Testis (tissue), 2 donors: ENCODE data around the gene MSL1.

Experiments
- CTCF ChIP-seq, 3 experiments: fragments of 450-650 bp in 2 of 3; fragments of 200-600 bp in 1 of 3; sonication (generic) in 1 of 3; IDR thresholded peaks; one replicate each; pipeline ENCODE4 v1.5.1; 2016 to 2019; ENCODE audit warnings: antibody characterized with exemption in 3 of 3, mild to moderate bottlenecking in 2 of 3, moderate library complexity in 1 of 3
- POLR2A ChIP-seq: fragments of 450-650 bp; IDR thresholded peaks from one replicate; pipeline ENCODE4 v1.6.1; 2017; ENCODE audit warnings: antibody characterized with exemption, mild to moderate bottlenecking, moderate library complexity

DNA sequence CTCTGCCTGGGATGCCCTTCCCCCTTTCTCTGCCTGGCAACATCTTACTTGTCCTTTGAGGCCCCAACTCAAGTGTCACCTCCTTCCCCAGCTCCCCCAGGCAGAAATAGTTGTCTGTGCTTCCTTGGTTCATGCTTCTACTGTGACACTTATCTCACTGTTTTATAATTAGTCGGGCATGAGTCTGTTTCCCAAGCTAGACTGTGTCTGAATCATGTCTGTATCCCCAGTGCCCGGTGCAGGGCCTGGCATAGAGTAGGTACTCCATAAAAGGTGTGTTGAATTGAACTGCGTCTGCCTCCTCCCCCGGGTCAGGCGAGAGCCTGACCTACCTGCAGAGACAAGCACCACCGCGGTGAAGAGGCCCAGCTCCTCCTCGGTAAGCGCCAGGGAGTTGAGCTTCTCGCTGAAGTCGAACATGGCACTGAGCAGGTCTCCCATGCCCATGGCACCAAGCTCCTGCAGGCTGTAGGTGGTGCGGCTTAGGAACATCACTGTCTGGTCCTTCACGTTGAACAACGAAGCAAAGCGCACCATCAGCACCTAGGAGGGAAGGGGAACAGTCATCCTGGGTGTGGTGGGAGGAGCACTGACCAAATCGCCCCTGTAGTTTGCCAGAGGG lies 28.1 kb upstream of the MSL1 start:
- no peak for TF ChIP-seq CTCF (IDR thresholded peaks at IDR 0.05)
- no peak for TF ChIP-seq POLR2A
